ENCODE data around the gene NDST4. TPM values are rescaled to one million over a fixed set of nuclear protein-coding genes. Genes with fewer than 3 reads are reported as not detected.

Gene NDST4
- polyA plus RNA-seq, 1 donor (not counting 4 experiments of a cell fraction or from before 2014, with no cell fraction given) = not detected

- no peaks in the 10 kb centered on the region for H3K79me2 ChIP-seq (ENCODE audit: control insufficient read depth, insufficient read depth, low read length)
- dilution Hi-C loops (cut with MboI; ENCODE audit: extremely low pct_ligation_motif_present, low sequenced_read_pairs) = no loop called here
- TF ChIP-seq, protein P1, sequence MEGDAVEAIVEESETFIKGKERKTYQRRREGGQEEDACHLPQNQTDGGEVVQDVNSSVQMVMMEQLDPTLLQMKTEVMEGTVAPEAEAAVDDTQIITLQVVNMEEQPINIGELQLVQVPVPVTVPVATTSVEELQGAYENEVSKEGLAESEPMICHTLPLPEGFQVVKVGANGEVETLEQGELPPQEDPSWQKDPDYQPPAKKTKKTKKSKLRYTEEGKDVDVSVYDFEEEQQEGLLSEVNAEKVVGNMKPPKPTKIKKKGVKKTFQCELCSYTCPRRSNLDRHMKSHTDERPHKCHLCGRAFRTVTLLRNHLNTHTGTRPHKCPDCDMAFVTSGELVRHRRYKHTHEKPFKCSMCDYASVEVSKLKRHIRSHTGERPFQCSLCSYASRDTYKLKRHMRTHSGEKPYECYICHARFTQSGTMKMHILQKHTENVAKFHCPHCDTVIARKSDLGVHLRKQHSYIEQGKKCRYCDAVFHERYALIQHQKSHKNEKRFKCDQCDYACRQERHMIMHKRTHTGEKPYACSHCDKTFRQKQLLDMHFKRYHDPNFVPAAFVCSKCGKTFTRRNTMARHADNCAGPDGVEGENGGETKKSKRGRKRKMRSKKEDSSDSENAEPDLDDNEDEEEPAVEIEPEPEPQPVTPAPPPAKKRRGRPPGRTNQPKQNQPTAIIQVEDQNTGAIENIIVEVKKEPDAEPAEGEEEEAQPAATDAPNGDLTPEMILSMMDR (optimal IDR thresholded peaks at IDR 0.05 in 1 of 3, IDR thresholded peaks at IDR 0.05 in 1 of 3, conservative IDR thresholded peaks at IDR 0.05 in 1 of 3; ENCODE audit: extremely low read depth in 1 of 3, insufficient read depth in 2 of 3, low read length in 3 of 3) = no peak
- no peak for TF ChIP-seq EZH2 (IDR thresholded peaks at IDR 0.05; ENCODE audit: low read length)
- FAIRE-seq (no peak), DNase-seq (ENCODE audit: low read depth, low spot score) (no peak)
- H3K9me3 ChIP-seq (ENCODE audit: control insufficient read depth, low read depth, low read length) = no peaks in the 10 kb centered on the region
- no peak overlapping the region for H3K4me3 ChIP-seq (ENCODE audit: control insufficient read depth in 2 of 3, extremely low read depth in 1 of 3, insufficient read depth in 2 of 3, low read depth in 1 of 3, low read length in 3 of 3)
- no peak overlapping the region for H3K27ac ChIP-seq (ENCODE audit: control insufficient read depth, insufficient read depth, low read length)
- no peak overlapping the region for H2AFZ ChIP-seq (ENCODE audit: control insufficient read depth, low read length)
- no peaks in the 10 kb centered on the region for H3K27me3 ChIP-seq (ENCODE audit: control insufficient read depth, extremely low read depth, insufficient read depth, low read length)
- no peak overlapping the region for H3K9ac ChIP-seq (ENCODE audit: control insufficient read depth, extremely low read depth, insufficient read depth, low read length)
- H3K36me3 ChIP-seq (ENCODE audit: control insufficient read depth in 2 of 2, extremely low read depth in 1 of 2, insufficient read depth in 2 of 2, low read length in 2 of 2) = no peaks in the 10 kb centered on the region
- H4K20me1 ChIP-seq (ENCODE audit: control insufficient read depth, extremely low read depth, insufficient read depth, low read length) = no peaks in the 10 kb centered on the region
- H3K4me1 ChIP-seq (ENCODE audit: control insufficient read depth, extremely low read depth, insufficient read depth, low read length) = no peaks in the 10 kb centered on the region
- no peak overlapping the region for H3K4me2 ChIP-seq (ENCODE audit: control insufficient read depth, extremely low read depth, insufficient read depth, low read depth, low read length)
- no peaks in the 10 kb centered on the region for H3K9me1 ChIP-seq (ENCODE audit: control insufficient read depth, extremely low read depth, insufficient read depth, low read length)
These were observed 233.3 kb downstream of the NDST4 start for GRCh38 chr4:114879916-114880669.

DNA sequence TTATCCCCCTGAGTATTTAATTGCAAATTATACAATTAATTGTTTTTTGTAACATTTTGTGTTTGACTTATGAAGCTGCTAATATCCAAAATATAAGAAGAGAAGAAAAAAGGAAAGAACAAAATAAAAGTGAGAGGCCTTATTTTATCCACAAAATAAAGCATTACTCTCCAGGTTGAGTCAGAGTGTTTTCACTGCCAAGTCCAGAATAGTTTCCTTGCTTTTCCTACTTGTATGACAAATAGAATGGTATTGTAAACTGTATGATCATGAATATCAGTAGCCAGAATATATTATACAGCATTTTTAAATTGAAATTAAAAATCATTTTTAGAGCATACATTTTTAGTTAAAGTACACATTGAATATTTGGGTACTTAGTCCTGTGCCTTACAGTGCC is 237.8 kb downstream of the NDST4 start:
- dilution Hi-C loops (cut with MboI; ENCODE audit: extremely low pct_ligation_motif_present, low sequenced_read_pairs) = no loop called here
- Histone ChIP-seq H3K36me3 (ENCODE audit: control insufficient read depth in 2 of 2, extremely low read depth in 1 of 2, insufficient read depth in 2 of 2, low read length in 2 of 2) (no peaks in the 10 kb centered on the region), H3K27ac (ENCODE audit: control insufficient read depth, insufficient read depth, low read length) (no peak overlapping the region), H2AFZ (ENCODE audit: control insufficient read depth, low read length) (no peak overlapping the region), H3K9me1 (ENCODE audit: control insufficient read depth, extremely low read depth, insufficient read depth, low read length) (no peaks in the 10 kb centered on the region), H3K4me2 (ENCODE audit: control insufficient read depth, extremely low read depth, insufficient read depth, low read depth, low read length) (no peak overlapping the region), H3K9ac (ENCODE audit: control insufficient read depth, extremely low read depth, insufficient read depth, low read length) (no peak overlapping the region), H3K27me3 (ENCODE audit: control insufficient read depth, extremely low read depth, insufficient read depth, low read length) (no peaks in the 10 kb centered on the region), H3K79me2 (ENCODE audit: control insufficient read depth, insufficient read depth, low read length) (no peaks in the 10 kb centered on the region), H3K4me3 (ENCODE audit: control insufficient read depth in 2 of 3, extremely low read depth in 1 of 3, insufficient read depth in 2 of 3, low read depth in 1 of 3, low read length in 3 of 3) (no peak overlapping the region), H3K9me3 (ENCODE audit: control insufficient read depth, low read depth, low read length) (no peaks in the 10 kb centered on the region), H4K20me1 (ENCODE audit: control insufficient read depth, extremely low read depth, insufficient read depth, low read length) (no peaks in the 10 kb centered on the region), H3K4me1 (ENCODE audit: control insufficient read depth, extremely low read depth, insufficient read depth, low read length) (no peaks in the 10 kb centered on the region)
- DNase-seq (ENCODE audit: low read depth, low spot score) (no peak), FAIRE-seq (no peak)
- no peak for TF ChIP-seq EZH2 (IDR thresholded peaks at IDR 0.05; ENCODE audit: low read length)
- TF ChIP-seq, protein P1 (optimal IDR thresholded peaks at IDR 0.05 in 1 of 3, IDR thresholded peaks at IDR 0.05 in 1 of 3, conservative IDR thresholded peaks at IDR 0.05 in 1 of 3; ENCODE audit: extremely low read depth in 1 of 3, insufficient read depth in 2 of 3, low read length in 3 of 3) = no peak

Data from keratinocyte (primary cell).